ENCODE measurements around the gene VNN1.

DNA sequence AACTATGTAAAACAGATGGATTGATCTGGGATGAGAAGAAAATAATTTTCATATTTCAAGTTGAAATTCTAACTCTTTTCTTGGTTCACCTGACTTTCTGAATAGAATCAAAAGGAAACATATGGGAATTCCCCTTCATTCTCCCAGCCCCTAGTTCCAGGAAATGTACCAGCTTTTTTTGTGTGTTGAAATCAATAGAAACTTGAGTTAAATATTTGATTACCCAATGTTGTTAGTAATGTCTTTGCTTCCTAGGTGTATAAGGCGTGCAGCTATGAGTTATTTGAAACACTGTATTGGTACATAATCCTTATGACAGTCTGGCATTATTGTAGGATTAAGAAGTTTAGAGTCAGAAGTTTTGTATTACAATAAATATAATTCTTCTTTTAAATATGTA is 22.4 kb upstream of the VNN1 start:
- TF ChIP-seq POLR2A (IDR thresholded peaks at IDR 0.05; ENCODE audit: extremely low read depth, insufficient read length) (no peak), CTCF (IDR thresholded peaks at IDR 0.05; ENCODE audit: low read depth, low read length) (no peak), MYC (IDR thresholded peaks at IDR 0.05; ENCODE audit: low read depth, low read length) (no peak)
- TF ChIP-seq, protein P1, sequence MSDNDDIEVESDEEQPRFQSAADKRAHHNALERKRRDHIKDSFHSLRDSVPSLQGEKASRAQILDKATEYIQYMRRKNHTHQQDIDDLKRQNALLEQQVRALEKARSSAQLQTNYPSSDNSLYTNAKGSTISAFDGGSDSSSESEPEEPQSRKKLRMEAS (IDR thresholded peaks at IDR 0.05; ENCODE audit: low read depth, low read length): no peak

All from NB4 (cell line).